Neural crest cell (in vitro differentiated cells): Measurements from ENCODE around the gene SLC40A1. TPM values are rescaled to one million over a fixed set of nuclear protein-coding genes. Genes with fewer than 3 reads are reported as not detected.

Source experiments
- DNase-seq: peaks from one replicate; pipeline ENCODE4 v3.0.0; 2021; ENCODE audit warnings: low read depth, mixed read lengths, low spot score
- H3K27ac Mint-ChIP-seq: one replicate; pipeline ENCODE4 v1.8.0; 2021; ENCODE audit warnings: mild to moderate bottlenecking, mixed read lengths; ENCODE audit not compliant: unreplicated experiment
- H3K27me3 Mint-ChIP-seq: 2 replicates; pipeline ENCODE4 v1.8.0; 2021; ENCODE audit warnings: low read depth, mild to moderate bottlenecking, mixed read lengths
- H3K36me3 Mint-ChIP-seq: 2 replicates; pipeline ENCODE4 v1.8.0; 2021; ENCODE audit warnings: low read depth, mild to moderate bottlenecking, mixed read lengths
- H3K4me1 Mint-ChIP-seq: 2 replicates; pipeline ENCODE4 v1.8.0; 2021; ENCODE audit warnings: mixed read lengths
- H3K4me3 Mint-ChIP-seq: one replicate; pipeline ENCODE4 v1.8.0; 2021; ENCODE audit warnings: mild to moderate bottlenecking, mixed read lengths
- H3K9me3 Mint-ChIP-seq: 2 replicates; pipeline ENCODE4 v1.8.0; 2021; ENCODE audit warnings: mixed read lengths
- CTCF ChIP-seq: fragments of 200-600 bp; sonication (generic); conservative IDR thresholded peaks from 2 replicates; pipeline ENCODE4 v1.5.0; 2021; ENCODE audit warnings: antibody characterized with exemption, mild to moderate bottlenecking
- total RNA-seq: library from RNA; stranded (reverse); gene quantifications from 2 replicates; pipeline ENCODE4 v1.2.1, GENCODE V29; 2021

Gene SLC40A1
- total RNA-seq, 1 donor from 2014 or later: 2.6 TPM

GRCh38 chr2:189614585-189614984 lies 34.0 kb upstream of the SLC40A1 start:
- no peaks in the 10 kb centered on the region for H3K9me3 Mint-ChIP-seq
- TF ChIP-seq CTCF: no peak

DNA sequence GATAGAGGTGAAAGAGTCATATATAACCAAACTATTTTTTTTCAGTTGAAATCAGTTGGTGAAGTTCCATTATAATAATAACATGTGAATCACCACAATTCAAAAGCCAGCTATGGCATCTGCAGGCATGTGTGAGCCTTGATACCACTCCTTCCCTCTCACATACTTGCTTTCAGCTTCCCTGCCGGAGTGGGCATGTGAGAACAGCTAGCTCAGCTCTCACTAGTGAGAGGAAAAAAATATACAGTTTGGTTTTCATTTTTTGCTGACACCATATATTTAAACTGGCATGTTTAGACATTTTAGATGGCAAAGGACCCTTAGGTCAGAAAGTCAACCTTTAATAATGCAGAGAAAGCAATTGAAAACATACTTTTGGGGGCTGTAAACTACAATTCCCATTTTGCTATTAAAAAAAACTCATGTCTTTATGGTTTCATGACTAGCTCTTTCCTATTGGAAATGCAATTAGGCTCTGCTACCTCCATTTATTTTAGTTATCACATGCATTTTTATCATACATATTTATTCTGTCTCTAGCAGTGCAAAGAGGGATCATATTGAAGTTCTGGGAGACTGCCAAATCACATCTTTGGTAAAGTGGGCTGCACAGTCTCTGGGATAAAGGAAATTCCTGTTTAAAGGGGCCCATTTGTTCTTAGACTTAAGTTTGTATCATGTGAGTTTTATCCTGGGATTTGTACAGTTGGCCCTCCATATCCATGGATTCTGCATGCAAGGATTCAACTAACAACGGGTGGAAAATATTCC lies 33.2 kb upstream of the SLC40A1 start:
- Mint-ChIP-seq H3K27ac (no peak overlapping the region), H3K9me3 (no peaks in the 10 kb centered on the region), H3K4me1 (no peaks in the 10 kb centered on the region), H3K4me3 (no peak overlapping the region), H3K36me3 (no peaks in the 10 kb centered on the region), H3K27me3 (no peaks in the 10 kb centered on the region)
- TF ChIP-seq CTCF: no peak
- no peak for DNase-seq

More at GRCh38 chr2:189614585-189614984, 34.0 kb upstream of the SLC40A1 start:
- no peak overlapping the region for H3K4me3 Mint-ChIP-seq
- H3K36me3 Mint-ChIP-seq: no peaks in the 10 kb centered on the region
- no peaks in the 10 kb centered on the region for H3K4me1 Mint-ChIP-seq
- H3K27ac Mint-ChIP-seq: no peak overlapping the region
- no peaks in the 10 kb centered on the region for H3K27me3 Mint-ChIP-seq
- no peak for DNase-seq

GRCh38 chr2:189613077-189613636 lies 32.6 kb upstream of the SLC40A1 start:
- H3K4me3 Mint-ChIP-seq: no peak overlapping the region
- no peaks in the 10 kb centered on the region for H3K4me1 Mint-ChIP-seq
- no peak for TF ChIP-seq CTCF
- no peak for DNase-seq
- no peaks in the 10 kb centered on the region for H3K27me3 Mint-ChIP-seq
- H3K27ac Mint-ChIP-seq: no peak overlapping the region
- no peaks in the 10 kb centered on the region for H3K36me3 Mint-ChIP-seq
- H3K9me3 Mint-ChIP-seq: no peaks in the 10 kb centered on the region

DNA sequence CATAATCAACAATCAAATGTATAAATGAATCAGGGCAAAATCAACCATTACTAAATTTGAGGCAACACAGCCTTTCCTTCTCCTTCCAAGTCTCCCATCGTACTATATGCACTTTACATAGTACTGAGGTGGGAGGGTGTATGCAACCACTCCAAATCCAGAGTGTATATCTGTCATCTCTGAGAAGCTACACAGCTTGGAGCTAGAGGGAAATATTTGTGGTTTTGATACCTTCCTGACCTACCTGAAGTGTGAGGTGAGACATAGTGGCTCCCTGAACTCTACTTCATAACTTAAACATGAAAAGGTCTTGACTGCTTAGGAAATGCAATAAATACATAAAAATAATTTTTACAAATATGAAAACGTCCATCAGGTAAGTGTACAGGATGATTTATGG lies 30.1 kb upstream of the SLC40A1 start:
- DNase-seq: no peak
- Mint-ChIP-seq H3K27ac (no peak overlapping the region), H3K36me3 (no peaks in the 10 kb centered on the region), H3K4me3 (no peak overlapping the region), H3K27me3 (no peaks in the 10 kb centered on the region), H3K4me1 (no peaks in the 10 kb centered on the region), H3K9me3 (no peaks in the 10 kb centered on the region)
- TF ChIP-seq CTCF: no peak

- no peaks in the 10 kb centered on the region for H3K27me3 Mint-ChIP-seq
These were observed 29.3 kb upstream of the SLC40A1 start for GRCh38 chr2:189609853-189610252.

More at GRCh38 chr2:189609853-189610252, 29.3 kb upstream of the SLC40A1 start:
- Mint-ChIP-seq H3K9me3 (no peaks in the 10 kb centered on the region), H3K36me3 (no peaks in the 10 kb centered on the region), H3K4me1 (no peaks in the 10 kb centered on the region), H3K4me3 (no peak overlapping the region), H3K27ac (no peak overlapping the region)
- no peak for DNase-seq
- TF ChIP-seq CTCF: no peak
